Suprapubic skin (tissue), 4 donors: ENCODE results near the gene G6PC1. TPM values are rescaled to one million over a fixed set of nuclear protein-coding genes. Genes with fewer than 3 reads are reported as not detected.
"Not testable (repeated sequence)": the region's sequence is repeated elsewhere in the genome, so short reads cannot be mapped to it uniquely, and the experiment has no call there.

ENCODE experiments used
- DNase-seq, 2 donors: peaks; one replicate each; pipeline ENCODE4 v3.0.0-alpha.2; 2019; ENCODE audit warnings: low spot score in 2 of 2
- H3K27ac ChIP-seq: fragments of 200-600 bp; sonication (generic); one replicate; pipeline ENCODE4 v1.5.1; 2019
- H3K27me3 ChIP-seq: fragments of 200-600 bp; sonication (generic); one replicate; pipeline ENCODE4 v1.5.1; 2019
- H3K36me3 ChIP-seq: fragments of 200-600 bp; sonication (generic); one replicate; pipeline ENCODE4 v1.5.1; 2019
- H3K4me1 ChIP-seq: fragments of 200-600 bp; sonication (generic); one replicate; pipeline ENCODE4 v1.5.1; 2019
- H3K4me3 ChIP-seq: fragments of 200-600 bp; sonication (generic); one replicate; pipeline ENCODE4 v1.5.1; 2019; ENCODE audit warnings: mild to moderate bottlenecking
- H3K9me3 ChIP-seq: fragments of 200-600 bp; sonication (generic); one replicate; pipeline ENCODE4 v1.5.1; 2019
- EP300 ChIP-seq: sonication (generic); formaldehyde crosslinking; IDR thresholded peaks from one replicate; pipeline ENCODE4 v1.6.1; 2017; ENCODE audit warnings: antibody characterized with exemption
- POLR2A ChIP-seq, 2 donors: fragments of 450-650 bp; IDR thresholded peaks; one replicate each; pipeline ENCODE4 v1.6.1; 2017; ENCODE audit warnings: antibody characterized with exemption in 2 of 2, mild to moderate bottlenecking in 2 of 2, moderate library complexity in 2 of 2
- POLR2AphosphoS5 ChIP-seq, 3 donors: sonication (generic); formaldehyde crosslinking; IDR thresholded peaks; one replicate each; pipeline ENCODE4 v1.6.1; 2017; ENCODE audit warnings: antibody characterized with exemption in 3 of 3
- WGBS: methylation state at CpG from one replicate; pipeline ENCODE4 v1.1.5; 2018; 5-methylcytosine and 5-hydroxymethylcytosine counted together
- total RNA-seq, 4 donors: library from RNA; depleted of rRNA; stranded (reverse); fragments of >200 nt; gene quantifications; one replicate each; pipeline ENCODE4 v1.1.0, GENCODE V29; 2016
- TF ChIP-seq, protein P1 (sequence below), 2 donors: fragments of 200-600 bp in 1 of 2; fragments of 450-650 bp in 1 of 2; sonication (generic) in 1 of 2; IDR thresholded peaks; one replicate each; pipeline ENCODE4 v1.5.1; 2016 to 2019; ENCODE audit warnings: antibody characterized with exemption in 2 of 2, mild to moderate bottlenecking in 1 of 2, moderate library complexity in 1 of 2

The G6PC1 gene
- total RNA-seq, 4 donors from 2014 or later, result not detected

DNA sequence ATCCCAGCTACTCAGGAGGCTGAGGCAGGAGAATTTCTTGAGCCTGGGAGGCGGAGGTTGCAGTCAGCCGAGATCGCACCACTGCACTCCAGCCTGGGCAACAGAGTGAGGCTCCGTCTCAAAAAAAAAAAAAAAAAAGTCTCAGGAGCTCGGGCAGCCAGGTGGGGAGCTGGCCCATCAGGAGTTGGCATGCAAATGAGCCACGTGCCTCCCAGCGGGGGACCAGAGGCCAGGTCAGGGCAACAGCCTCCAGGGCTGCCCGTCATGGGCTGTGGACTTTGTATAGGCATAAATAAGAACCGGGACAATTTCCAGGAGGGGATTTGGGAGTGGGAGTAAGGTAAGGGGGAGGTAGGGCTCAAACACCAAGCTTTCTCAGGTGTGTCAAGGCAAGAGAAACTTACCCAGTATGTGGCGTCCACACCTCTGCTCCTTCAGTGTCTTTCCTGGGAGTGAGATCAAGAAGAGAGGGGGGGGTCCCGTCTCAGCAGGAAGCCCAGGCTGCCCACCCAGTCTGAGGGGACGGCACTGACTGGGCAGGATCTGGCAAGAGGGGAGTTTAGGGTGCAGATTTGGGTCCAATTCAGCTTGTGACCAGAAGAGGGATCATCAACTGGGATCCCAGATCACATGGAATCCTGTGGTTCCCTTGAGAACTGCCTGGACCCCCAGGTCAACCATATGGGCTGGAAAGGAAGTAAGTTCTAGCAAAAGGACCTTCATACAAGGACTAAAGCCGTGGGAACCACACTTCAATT is 22.3 kb upstream of the G6PC1 start:
- no peak overlapping the region for H3K27ac ChIP-seq
- DNase-seq, result no peak
- H3K27me3 ChIP-seq, result peaks cover 15% of the 10 kb centered on the region
- no peaks in the 10 kb centered on the region for H3K9me3 ChIP-seq
- TF ChIP-seq EP300, result no peak
- TF ChIP-seq, protein P1, sequence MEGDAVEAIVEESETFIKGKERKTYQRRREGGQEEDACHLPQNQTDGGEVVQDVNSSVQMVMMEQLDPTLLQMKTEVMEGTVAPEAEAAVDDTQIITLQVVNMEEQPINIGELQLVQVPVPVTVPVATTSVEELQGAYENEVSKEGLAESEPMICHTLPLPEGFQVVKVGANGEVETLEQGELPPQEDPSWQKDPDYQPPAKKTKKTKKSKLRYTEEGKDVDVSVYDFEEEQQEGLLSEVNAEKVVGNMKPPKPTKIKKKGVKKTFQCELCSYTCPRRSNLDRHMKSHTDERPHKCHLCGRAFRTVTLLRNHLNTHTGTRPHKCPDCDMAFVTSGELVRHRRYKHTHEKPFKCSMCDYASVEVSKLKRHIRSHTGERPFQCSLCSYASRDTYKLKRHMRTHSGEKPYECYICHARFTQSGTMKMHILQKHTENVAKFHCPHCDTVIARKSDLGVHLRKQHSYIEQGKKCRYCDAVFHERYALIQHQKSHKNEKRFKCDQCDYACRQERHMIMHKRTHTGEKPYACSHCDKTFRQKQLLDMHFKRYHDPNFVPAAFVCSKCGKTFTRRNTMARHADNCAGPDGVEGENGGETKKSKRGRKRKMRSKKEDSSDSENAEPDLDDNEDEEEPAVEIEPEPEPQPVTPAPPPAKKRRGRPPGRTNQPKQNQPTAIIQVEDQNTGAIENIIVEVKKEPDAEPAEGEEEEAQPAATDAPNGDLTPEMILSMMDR (IDR thresholded peaks at IDR 0.05), result no peak
- no peak for TF ChIP-seq POLR2A (IDR thresholded peaks at IDR 0.05)
- no peak for TF ChIP-seq POLR2AphosphoS5 (IDR thresholded peaks at IDR 0.05)
- no peaks in the 10 kb centered on the region for H3K4me1 ChIP-seq
- 36% methylated on average over 13 of the region's 13 CpGs for WGBS
- H3K36me3 ChIP-seq, result no peaks in the 10 kb centered on the region
- H3K4me3 ChIP-seq, result no peak overlapping the region

DNA sequence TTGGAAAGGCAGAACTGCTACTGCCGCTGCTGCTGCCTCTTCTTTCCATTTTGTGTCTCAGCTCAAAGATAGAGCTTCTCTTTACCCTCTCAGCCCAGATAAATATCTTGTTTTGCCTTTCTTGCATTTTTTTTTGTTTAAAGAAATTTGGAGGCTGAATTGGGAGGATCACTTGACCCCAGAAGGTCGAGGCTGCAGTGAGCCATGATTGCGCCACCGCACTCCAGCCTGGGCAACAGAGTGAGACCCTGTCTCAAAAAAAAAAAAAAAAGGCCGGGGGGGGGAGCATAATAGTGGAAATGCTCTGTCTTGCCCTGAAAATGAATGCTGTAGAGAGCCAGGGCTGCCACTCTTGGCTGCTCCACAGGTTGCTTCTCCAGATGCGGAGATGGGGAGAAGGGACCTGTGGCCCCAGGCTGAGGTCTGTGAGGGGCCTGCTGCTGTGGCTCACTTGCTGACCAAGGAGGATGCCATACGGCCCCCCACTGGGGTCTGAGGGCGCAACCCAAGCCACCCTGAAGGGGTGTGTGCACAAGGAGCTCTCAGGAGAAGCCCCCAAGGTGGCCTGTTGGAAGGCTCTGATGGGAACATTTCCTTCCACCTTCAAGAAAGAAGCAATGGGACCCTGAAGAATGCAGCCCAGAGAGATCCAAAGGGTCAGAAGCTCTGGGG is 21.5 kb upstream of the G6PC1 start:
- 84% methylated on average over 8 of the region's 8 CpGs for WGBS
- Histone ChIP-seq H3K9me3 (no peaks in the 10 kb centered on the region), H3K36me3 (no peaks in the 10 kb centered on the region), H3K27ac (no peak overlapping the region), H3K27me3 (peaks cover 15% of the 10 kb centered on the region), H3K4me1 (no peaks in the 10 kb centered on the region), H3K4me3 (no peak overlapping the region)
- no peak for DNase-seq
- TF ChIP-seq EP300 (no peak), POLR2AphosphoS5 (IDR thresholded peaks at IDR 0.05) (no peak), POLR2A (IDR thresholded peaks at IDR 0.05) (no peak)
- TF ChIP-seq, protein P1 (IDR thresholded peaks at IDR 0.05), result no peak

DNA sequence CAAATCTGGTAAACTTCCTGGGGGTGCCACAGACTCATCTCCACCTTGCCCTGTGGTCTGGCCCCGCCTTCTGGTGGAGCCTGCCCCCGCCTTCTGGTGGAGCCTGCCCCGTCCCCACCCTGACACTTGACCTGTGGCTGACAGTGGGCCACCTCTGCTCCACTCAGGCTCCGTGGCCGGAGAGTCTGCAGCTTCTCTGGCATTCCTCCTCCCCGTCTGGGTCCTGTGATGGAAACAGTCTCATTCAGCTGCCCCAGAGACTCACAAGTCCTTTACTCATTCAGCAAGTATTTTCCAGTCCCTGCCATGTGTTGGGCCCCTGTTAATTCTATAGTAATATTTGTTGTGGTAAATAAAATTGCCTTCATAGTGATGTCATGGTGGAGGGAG is 21.0 kb upstream of the G6PC1 start:
- H3K4me3 ChIP-seq, result no peak overlapping the region

DNA sequence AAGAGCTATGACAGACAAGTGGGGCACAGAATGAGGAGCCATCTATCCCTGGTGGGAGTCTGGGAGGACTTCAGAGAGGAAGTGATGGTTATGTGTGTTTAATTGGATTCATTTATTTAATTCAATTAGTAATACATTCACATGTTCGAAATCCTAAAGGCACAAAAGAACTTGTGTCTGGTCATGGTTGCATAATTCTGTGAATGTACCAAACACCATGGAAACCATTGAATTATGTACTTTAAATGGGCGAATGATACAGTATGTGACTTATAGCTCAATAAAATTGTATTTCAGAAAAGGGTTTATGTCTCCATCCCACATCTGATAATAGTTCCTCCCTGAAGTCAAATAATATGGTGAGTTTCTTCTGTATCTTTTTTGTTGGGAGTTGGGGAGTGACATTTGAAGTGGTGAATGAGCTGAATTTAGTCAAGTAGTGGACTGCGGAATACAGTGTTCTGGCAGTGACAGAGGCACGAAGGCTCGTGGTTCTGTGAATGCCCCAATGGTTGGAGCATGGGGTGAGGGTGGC is 19.8 kb upstream of the G6PC1 start:
- TF ChIP-seq POLR2AphosphoS5 (IDR thresholded peaks at IDR 0.05), result no peak
- TF ChIP-seq, protein P1 (IDR thresholded peaks at IDR 0.05), result no peak
- TF ChIP-seq EP300, result no peak
- no peak for TF ChIP-seq POLR2A (IDR thresholded peaks at IDR 0.05)
- Histone ChIP-seq H3K4me1 (no peaks in the 10 kb centered on the region), H3K9me3 (no peaks in the 10 kb centered on the region), H3K27ac (no peak overlapping the region), H3K4me3 (no peak overlapping the region), H3K27me3 (peaks cover 15% of the 10 kb centered on the region), H3K36me3 (no peaks in the 10 kb centered on the region)
- DNase-seq, result no peak
- WGBS, result 84% methylated on average over 5 of the region's 5 CpGs

More for the DNA sequence above, 21.0 kb upstream of the G6PC1 start:
- TF ChIP-seq EP300 (no peak), POLR2AphosphoS5 (IDR thresholded peaks at IDR 0.05) (no peak), POLR2A (IDR thresholded peaks at IDR 0.05) (no peak)
- TF ChIP-seq, protein P1 (IDR thresholded peaks at IDR 0.05), result no peak
- Histone ChIP-seq H3K9me3 (no peaks in the 10 kb centered on the region), H3K27me3 (peaks cover 15% of the 10 kb centered on the region), H3K36me3 (no peaks in the 10 kb centered on the region), H3K27ac (no peak overlapping the region), H3K4me1 (no peaks in the 10 kb centered on the region)
- WGBS, result 47% methylated on average over 4 of the region's 6 CpGs
- no peak for DNase-seq

DNA sequence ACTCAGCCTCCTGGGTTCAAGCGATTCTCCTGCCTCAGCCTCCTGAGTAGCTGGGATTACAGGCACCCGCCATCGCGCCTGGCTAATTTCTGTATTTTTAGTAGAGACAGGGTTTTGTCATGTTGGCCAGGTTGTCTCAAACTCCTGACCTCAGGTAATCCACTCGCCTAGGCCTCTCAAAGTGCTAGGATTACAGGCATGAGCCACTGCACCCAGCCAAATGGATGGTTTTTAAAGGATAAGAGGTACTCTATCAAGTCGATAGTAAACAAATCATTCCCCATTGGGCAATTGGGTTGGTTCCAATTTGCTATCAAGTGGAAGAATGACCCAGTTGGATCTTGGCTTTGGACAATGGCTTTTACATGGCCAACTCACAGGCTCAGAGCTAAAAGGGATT is 18.9 kb upstream of the G6PC1 start:
- H3K27me3 ChIP-seq, result peaks cover 15% of the 10 kb centered on the region
- H3K4me1 ChIP-seq, DNase-seq, H3K36me3 ChIP-seq, H3K9me3 ChIP-seq, H3K4me3 ChIP-seq, H3K27ac ChIP-seq: not testable (repeated sequence)
- WGBS, result 98% methylated on average over 6 of the region's 6 CpGs
